ENCODE measurements around the gene GCA.

The GCA gene

DNA sequence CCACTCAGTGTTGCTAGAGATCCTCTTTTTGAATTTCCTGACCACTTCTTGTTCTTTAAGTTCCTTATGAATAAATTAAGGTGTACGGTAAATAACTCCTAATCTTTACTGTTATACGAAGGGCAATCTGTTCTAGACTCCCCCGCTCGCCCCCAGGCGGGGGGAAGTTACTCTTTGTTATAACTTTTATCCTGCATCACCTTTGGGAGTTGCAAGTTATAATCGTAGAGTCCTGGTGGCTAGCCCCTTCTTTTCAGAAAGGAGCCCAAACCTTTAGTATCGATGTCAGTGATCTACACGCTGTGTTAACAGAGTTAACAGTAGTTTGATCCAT lies 652 bp downstream of the GCA start:
- TF ChIP-seq ZFX (IDR thresholded peaks at IDR 0.05; ENCODE audit: borderline replicate concordance) = no peak
- TF ChIP-seq, protein P1, sequence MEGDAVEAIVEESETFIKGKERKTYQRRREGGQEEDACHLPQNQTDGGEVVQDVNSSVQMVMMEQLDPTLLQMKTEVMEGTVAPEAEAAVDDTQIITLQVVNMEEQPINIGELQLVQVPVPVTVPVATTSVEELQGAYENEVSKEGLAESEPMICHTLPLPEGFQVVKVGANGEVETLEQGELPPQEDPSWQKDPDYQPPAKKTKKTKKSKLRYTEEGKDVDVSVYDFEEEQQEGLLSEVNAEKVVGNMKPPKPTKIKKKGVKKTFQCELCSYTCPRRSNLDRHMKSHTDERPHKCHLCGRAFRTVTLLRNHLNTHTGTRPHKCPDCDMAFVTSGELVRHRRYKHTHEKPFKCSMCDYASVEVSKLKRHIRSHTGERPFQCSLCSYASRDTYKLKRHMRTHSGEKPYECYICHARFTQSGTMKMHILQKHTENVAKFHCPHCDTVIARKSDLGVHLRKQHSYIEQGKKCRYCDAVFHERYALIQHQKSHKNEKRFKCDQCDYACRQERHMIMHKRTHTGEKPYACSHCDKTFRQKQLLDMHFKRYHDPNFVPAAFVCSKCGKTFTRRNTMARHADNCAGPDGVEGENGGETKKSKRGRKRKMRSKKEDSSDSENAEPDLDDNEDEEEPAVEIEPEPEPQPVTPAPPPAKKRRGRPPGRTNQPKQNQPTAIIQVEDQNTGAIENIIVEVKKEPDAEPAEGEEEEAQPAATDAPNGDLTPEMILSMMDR (IDR thresholded peaks at IDR 0.05) = no peak
- peak overlapping the region; percentile 67 for H3K27ac ChIP-seq

DNA sequence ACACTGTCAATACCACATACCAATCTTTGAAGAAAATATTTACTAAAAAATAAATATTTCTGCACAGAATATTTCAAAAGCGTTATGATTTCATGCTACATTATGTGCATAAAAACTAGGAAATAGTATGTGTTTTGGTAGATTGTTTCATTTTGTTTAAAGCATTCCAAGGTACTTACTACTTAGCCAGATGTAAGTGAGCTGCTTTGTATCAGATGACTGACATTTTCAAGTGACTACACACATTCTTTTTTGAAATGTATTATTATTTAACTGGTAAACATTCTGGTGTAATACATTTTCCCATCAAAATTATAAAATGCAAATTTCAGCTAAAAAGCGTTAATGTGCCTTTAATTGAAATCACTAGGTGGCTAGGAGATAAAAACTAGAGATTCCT lies 21.5 kb downstream of the GCA start:
- H3K27ac ChIP-seq = no peak overlapping the region
- TF ChIP-seq, protein P1 (IDR thresholded peaks at IDR 0.05) = no peak
- no peak for TF ChIP-seq ZFX (IDR thresholded peaks at IDR 0.05; ENCODE audit: borderline replicate concordance)

- no peak for TF ChIP-seq ZFX (IDR thresholded peaks at IDR 0.05; ENCODE audit: borderline replicate concordance)
- TF ChIP-seq, protein P1 (IDR thresholded peaks at IDR 0.05) = no peak
- no peak overlapping the region for H3K27ac ChIP-seq
Observed at GRCh38 chr2:162368494-162368893, 24.6 kb downstream of the GCA start.

DNA sequence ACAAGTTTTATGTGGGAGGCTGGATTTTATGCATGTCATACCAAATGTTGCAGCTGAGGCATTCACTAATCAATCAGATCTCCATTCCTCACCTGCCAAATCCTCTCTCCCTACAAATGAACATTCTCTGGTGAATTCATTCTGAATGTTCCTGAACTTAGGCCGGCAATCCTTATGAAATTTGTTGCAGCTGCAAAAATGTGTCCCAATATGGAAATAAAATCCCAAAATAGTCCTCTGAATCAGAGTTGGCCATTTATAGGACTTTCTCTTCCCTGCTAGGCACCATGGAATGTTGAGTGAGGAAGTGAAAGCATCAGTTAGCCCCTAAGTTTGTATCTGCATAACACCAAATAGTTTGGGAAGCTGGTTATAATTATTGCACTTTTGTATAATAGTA lies 25.6 kb downstream of the GCA start:
- TF ChIP-seq, protein P1 (IDR thresholded peaks at IDR 0.05) = no peak
- TF ChIP-seq ZFX (IDR thresholded peaks at IDR 0.05; ENCODE audit: borderline replicate concordance) = no peak
- no peak overlapping the region for H3K27ac ChIP-seq

DNA sequence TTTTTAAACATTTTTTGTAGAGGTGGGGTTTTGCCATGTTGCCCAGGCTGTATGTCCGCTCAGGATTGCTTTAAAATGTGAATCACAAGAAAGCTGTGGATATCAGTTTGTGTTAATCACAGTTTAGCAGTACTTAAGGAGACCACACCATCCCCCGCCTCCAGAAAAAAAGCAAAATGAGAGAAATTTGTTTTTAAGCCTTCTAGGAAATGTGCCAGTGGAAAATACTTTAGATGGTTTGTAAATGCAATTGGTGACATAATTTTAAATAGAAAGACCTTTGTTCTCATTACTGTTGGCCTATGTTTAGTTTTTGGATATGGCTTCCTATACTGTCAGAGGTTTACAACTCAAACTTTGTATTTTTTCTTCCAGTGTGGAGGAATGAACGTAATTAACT lies 27.0 kb downstream of the GCA start:
- H3K27ac ChIP-seq = no peak overlapping the region
- no peak for TF ChIP-seq ZFX (IDR thresholded peaks at IDR 0.05; ENCODE audit: borderline replicate concordance)

- no peak overlapping the region for H3K27ac ChIP-seq
- TF ChIP-seq, protein P1 (IDR thresholded peaks at IDR 0.05) = no peak
- TF ChIP-seq ZFX (IDR thresholded peaks at IDR 0.05; ENCODE audit: borderline replicate concordance) = no peak
Observed at GRCh38 chr2:162372818-162373217, 28.9 kb downstream of the GCA start.

DNA sequence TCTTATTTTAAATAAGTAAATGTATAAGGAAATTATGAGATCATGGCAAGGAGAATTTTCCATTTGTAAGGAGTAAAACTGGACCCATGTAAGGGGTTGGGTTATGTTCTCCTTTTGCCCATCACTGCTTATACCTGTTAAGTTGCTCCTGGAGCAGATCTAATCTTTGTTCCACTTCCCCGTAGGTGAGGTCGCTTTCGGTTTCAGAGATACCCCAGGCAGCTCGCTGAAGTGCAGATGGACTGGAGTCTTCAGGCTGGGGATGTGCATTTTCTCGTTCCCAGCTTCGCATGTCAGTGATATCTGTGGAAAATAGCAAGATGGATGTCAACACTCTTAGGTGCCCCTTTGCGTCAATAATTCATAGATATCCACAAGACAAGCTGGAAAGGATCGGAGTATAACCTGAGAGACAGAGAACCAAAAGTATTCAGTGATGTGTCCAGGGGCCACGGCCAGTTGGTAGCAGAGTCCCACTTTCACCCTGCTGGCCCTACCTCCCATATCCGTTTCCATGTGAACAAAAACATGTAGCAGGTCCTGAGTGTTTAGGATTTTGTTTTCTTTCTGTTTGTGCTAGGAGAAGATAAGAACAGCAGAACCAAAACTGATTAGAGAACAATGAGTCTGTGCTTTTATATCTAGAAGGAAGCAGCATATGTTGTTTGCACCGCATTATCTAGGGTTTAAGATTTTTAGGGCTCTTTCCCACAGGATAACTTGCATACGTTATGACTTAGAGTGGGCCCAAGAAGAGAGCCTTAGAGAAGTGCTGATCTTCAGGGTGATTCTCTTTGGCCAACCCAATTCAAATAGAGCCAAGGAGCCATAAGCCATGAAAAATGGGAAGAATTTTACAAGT lies 36.0 kb downstream of the GCA start:
- TF ChIP-seq, protein P1 (IDR thresholded peaks at IDR 0.05) = no peak
- TF ChIP-seq ZFX (IDR thresholded peaks at IDR 0.05; ENCODE audit: borderline replicate concordance) = no peak

More for the DNA sequence above, 36.0 kb downstream of the GCA start:
- H3K27ac ChIP-seq = no peak overlapping the region
